ENCODE results near the gene PRLHR. TPM values are rescaled to one million over a fixed set of nuclear protein-coding genes. Genes with fewer than 3 reads are reported as not detected.
A peak's percentile ranks its signal among the peaks of the same experiment; 100 is the strongest.

PRLHR gene
- total RNA-seq, 1 experiment from 2014 or later: not detected

DNA sequence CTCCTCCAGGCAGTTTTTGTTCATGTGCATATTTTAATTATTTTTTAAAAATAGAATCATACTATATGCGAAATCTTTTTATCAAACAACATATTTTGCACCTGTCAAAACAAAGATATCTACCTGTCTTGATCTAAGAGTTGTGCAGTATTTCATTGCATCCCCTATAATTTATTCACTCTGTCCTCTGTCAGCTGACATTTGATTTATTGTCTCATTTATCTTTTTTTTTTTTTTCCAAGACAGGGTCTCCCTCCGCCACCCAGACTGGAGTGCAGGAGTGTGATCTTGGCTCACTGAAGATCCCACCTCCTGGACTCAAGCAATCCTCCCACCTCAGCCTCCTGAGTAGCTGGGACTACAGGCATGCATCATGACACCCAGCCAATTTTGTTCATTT, 49.0 kb downstream of the PRLHR start (continued):
- TF ChIP-seq, protein P1, sequence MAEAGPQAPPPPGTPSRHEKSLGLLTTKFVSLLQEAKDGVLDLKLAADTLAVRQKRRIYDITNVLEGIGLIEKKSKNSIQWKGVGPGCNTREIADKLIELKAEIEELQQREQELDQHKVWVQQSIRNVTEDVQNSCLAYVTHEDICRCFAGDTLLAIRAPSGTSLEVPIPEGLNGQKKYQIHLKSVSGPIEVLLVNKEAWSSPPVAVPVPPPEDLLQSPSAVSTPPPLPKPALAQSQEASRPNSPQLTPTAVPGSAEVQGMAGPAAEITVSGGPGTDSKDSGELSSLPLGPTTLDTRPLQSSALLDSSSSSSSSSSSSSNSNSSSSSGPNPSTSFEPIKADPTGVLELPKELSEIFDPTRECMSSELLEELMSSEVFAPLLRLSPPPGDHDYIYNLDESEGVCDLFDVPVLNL (CRISPR knock-in tag; IDR thresholded peaks at IDR 0.05; ENCODE audit: borderline replicate concordance, low read depth): no peak
- TF ChIP-seq, protein P2, sequence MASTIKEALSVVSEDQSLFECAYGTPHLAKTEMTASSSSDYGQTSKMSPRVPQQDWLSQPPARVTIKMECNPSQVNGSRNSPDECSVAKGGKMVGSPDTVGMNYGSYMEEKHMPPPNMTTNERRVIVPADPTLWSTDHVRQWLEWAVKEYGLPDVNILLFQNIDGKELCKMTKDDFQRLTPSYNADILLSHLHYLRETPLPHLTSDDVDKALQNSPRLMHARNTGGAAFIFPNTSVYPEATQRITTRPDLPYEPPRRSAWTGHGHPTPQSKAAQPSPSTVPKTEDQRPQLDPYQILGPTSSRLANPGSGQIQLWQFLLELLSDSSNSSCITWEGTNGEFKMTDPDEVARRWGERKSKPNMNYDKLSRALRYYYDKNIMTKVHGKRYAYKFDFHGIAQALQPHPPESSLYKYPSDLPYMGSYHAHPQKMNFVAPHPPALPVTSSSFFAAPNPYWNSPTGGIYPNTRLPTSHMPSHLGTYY (CRISPR knock-in tag; IDR thresholded peaks at IDR 0.05): no peak
- TF ChIP-seq, protein P3, sequence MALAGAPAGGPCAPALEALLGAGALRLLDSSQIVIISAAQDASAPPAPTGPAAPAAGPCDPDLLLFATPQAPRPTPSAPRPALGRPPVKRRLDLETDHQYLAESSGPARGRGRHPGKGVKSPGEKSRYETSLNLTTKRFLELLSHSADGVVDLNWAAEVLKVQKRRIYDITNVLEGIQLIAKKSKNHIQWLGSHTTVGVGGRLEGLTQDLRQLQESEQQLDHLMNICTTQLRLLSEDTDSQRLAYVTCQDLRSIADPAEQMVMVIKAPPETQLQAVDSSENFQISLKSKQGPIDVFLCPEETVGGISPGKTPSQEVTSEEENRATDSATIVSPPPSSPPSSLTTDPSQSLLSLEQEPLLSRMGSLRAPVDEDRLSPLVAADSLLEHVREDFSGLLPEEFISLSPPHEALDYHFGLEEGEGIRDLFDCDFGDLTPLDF (CRISPR knock-in tag; IDR thresholded peaks at IDR 0.05): no peak
- TF ChIP-seq ZNF317 (CRISPR knock-in tag; IDR thresholded peaks at IDR 0.05; ENCODE audit: borderline replicate concordance, low read depth): no peak
- TF ChIP-seq NFATC4 (CRISPR knock-in tag; IDR thresholded peaks at IDR 0.05): no peak
- TF ChIP-seq FOXP1 (CRISPR knock-in tag; IDR thresholded peaks at IDR 0.05; ENCODE audit: borderline replicate concordance): no peak
- no peak for TF ChIP-seq ZNF138 (CRISPR knock-in tag; conservative IDR thresholded peaks at IDR 0.05)

DNA sequence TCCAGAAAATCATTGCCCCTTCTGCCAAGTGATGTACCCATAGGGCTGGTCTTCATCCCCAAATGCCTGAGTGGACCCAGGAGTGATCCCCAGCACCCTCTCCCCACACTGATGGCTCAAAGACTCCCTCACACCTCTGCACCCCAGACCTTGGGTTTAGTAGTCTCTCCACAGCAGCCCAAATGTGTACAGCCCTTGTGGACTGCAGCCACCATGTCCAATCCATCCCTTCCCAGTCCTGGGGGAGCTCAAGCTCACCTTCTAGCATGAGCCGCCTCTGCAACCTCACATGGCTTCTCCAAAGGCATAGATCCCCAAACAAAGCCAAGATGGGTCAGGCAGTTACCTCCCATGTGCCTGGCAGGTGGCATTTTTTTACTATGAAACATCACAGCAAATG, 50.1 kb downstream of the PRLHR start:
- Mint-ChIP-seq H3K27me3 (ENCODE audit: low read depth) (no peaks in the 10 kb centered on the region; the same call in 1 of the 2 replicates), H3K27ac (no peak overlapping the region), H3K4me1 (no peaks in the 10 kb centered on the region), H3K4me3 (no peak overlapping the region), H3K9me3 (no peaks in the 10 kb centered on the region), H3K36me3 (no peaks in the 10 kb centered on the region)
- ChIA-PET POLR2A (no interaction called here), CTCF (interaction anchor here (1.6 to 2.0 kb wide), 2 partner anchors 19 to 72 kb away, joined by 7 to 18 read pairs; no protein-coding TSS in a partner anchor)
- ATAC-seq (no peak), DNase-seq (ENCODE audit: low spot score) (no peak)
- TF ChIP-seq SOX15 (CRISPR knock-in tag; IDR thresholded peaks at IDR 0.05) (no peak), NR3C1 (CRISPR knock-in tag; conservative IDR thresholded peaks at IDR 0.05; ENCODE audit: low read depth) (no peak), HMGA2 (CRISPR knock-in tag; IDR thresholded peaks at IDR 0.05) (no peak)
- TF ChIP-seq, protein P4, sequence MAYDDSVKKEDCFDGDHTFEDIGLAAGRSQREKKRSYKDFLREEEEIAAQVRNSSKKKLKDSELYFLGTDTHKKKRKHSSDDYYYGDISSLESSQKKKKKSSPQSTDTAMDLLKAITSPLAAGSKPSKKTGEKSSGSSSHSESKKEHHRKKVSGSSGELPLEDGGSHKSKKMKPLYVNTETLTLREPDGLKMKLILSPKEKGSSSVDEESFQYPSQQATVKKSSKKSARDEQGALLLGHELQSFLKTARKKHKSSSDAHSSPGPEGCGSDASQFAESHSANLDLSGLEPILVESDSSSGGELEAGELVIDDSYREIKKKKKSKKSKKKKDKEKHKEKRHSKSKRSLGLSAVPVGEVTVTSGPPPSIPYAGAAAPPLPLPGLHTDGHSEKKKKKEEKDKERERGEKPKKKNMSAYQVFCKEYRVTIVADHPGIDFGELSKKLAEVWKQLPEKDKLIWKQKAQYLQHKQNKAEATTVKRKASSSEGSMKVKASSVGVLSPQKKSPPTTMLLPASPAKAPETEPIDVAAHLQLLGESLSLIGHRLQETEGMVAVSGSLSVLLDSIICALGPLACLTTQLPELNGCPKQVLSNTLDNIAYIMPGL (CRISPR knock-in tag; IDR thresholded peaks at IDR 0.05): no peak
- TF ChIP-seq, protein P5, sequence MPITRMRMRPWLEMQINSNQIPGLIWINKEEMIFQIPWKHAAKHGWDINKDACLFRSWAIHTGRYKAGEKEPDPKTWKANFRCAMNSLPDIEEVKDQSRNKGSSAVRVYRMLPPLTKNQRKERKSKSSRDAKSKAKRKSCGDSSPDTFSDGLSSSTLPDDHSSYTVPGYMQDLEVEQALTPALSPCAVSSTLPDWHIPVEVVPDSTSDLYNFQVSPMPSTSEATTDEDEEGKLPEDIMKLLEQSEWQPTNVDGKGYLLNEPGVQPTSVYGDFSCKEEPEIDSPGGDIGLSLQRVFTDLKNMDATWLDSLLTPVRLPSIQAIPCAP (CRISPR knock-in tag; IDR thresholded peaks at IDR 0.05): no peak
- TF ChIP-seq, protein P6, sequence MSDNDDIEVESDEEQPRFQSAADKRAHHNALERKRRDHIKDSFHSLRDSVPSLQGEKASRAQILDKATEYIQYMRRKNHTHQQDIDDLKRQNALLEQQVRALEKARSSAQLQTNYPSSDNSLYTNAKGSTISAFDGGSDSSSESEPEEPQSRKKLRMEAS (CRISPR knock-in tag; IDR thresholded peaks at IDR 0.05): no peak
- TF ChIP-seq, protein P7, sequence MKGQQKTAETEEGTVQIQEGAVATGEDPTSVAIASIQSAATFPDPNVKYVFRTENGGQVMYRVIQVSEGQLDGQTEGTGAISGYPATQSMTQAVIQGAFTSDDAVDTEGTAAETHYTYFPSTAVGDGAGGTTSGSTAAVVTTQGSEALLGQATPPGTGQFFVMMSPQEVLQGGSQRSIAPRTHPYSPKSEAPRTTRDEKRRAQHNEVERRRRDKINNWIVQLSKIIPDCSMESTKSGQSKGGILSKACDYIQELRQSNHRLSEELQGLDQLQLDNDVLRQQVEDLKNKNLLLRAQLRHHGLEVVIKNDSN (CRISPR knock-in tag; IDR thresholded peaks at IDR 0.05): no peak

DNA sequence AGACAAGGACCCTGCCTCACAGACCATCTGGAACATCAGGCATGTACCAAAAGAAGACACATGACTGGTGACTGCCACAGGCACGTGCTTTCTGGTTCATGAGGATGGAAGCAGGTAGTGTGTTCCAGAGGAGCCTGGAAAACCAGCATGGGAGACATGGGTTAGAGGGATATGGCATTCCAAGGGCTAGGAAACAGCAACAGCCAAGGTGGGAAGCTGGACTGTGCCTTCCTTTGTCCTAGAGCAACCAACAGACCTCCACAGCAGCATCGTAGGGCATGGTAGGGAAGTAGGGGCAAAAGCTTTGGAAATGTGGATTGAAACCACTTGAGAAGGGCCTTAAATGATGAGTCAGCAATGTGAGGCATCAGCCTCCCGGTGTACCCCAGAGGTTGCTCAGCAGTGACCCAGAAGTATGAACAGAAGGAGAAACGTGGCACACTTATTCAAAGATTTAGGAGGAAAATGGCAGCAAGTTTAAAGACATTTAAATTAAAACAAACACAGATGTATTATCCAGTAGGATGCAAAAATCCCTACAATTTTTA, 51.0 kb downstream of the PRLHR start:
- H3K4me1 Mint-ChIP-seq: no peaks in the 10 kb centered on the region
- no peaks in the 10 kb centered on the region for H3K36me3 Mint-ChIP-seq
- H3K4me3 Mint-ChIP-seq: no peak overlapping the region
- POLR2A ChIA-PET: no interaction called here
- CTCF ChIA-PET: interaction anchor here (0.6 to 2.0 kb wide), 22 partner anchors 10 to 304 kb away, joined by 3 to 23 read pairs (median 4); no protein-coding TSS in a partner anchor
- TF ChIP-seq, protein P8, sequence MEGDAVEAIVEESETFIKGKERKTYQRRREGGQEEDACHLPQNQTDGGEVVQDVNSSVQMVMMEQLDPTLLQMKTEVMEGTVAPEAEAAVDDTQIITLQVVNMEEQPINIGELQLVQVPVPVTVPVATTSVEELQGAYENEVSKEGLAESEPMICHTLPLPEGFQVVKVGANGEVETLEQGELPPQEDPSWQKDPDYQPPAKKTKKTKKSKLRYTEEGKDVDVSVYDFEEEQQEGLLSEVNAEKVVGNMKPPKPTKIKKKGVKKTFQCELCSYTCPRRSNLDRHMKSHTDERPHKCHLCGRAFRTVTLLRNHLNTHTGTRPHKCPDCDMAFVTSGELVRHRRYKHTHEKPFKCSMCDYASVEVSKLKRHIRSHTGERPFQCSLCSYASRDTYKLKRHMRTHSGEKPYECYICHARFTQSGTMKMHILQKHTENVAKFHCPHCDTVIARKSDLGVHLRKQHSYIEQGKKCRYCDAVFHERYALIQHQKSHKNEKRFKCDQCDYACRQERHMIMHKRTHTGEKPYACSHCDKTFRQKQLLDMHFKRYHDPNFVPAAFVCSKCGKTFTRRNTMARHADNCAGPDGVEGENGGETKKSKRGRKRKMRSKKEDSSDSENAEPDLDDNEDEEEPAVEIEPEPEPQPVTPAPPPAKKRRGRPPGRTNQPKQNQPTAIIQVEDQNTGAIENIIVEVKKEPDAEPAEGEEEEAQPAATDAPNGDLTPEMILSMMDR (IDR thresholded peaks at IDR 0.05): 0 out of 2 replicates have a peak, but pooled peaks have one; percentile 8
- no peak for TF ChIP-seq MYBL2 (CRISPR knock-in tag; IDR thresholded peaks at IDR 0.05)
- DNase-seq (ENCODE audit: low spot score) (no peak), ATAC-seq (peak; percentile 31)
- H3K9me3 Mint-ChIP-seq: no peaks in the 10 kb centered on the region
- H3K27ac Mint-ChIP-seq: no peak overlapping the region
- H3K27me3 Mint-ChIP-seq (ENCODE audit: low read depth): no peaks in the 10 kb centered on the region; the same call in 1 of the 2 replicates
